Peyer's patch (tissue), 4 donors: ENCODE data around the gene PDSS2.

Source experiments
- CTCF ChIP-seq, 6 experiments: fragments of 450-650 bp in 4 of 6; fragments of 200-600 bp in 2 of 6; sonication (generic) in 1 of 6; IDR thresholded peaks; one replicate each; pipeline ENCODE4 v1.5.1; 2017 to 2019; ENCODE audit warnings: antibody characterized with exemption in 6 of 6, mild to moderate bottlenecking in 3 of 6, moderate library complexity in 1 of 6
- POLR2A ChIP-seq, 2 donors: fragments of 450-650 bp; IDR thresholded peaks; one replicate each; pipeline ENCODE4 v1.5.1; 2017; ENCODE audit warnings: antibody characterized with exemption in 2 of 2, mild to moderate bottlenecking in 2 of 2, moderate library complexity in 2 of 2

- TF ChIP-seq POLR2A (IDR thresholded peaks at IDR 0.05), result no peak
- TF ChIP-seq CTCF (IDR thresholded peaks at IDR 0.05), result no peak
These were observed 56.8 kb downstream of the PDSS2 start for GRCh38 chr6:107402533-107402932.
